SU-DHL-6 (cell line): Measurements from ENCODE around the gene HEATR1.
"Not testable (repeated sequence)": the region's sequence is repeated elsewhere in the genome, so short reads cannot be mapped to it uniquely, and the experiment has no call there.

ENCODE experiments used
- H2AFZ ChIP-seq: fragments of 200-600 bp; sonication (generic); 2 replicates; pipeline ENCODE4 v1.6.1; 2014; ENCODE audit warnings: low read depth, mild to moderate bottlenecking, moderate library complexity, mixed read lengths, antibody characterized with exemption, low read length; ENCODE audit not compliant: severe bottlenecking
- H3F3A ChIP-seq: fragments of 200-600 bp; shearing (Covaris generic); 2 replicates; pipeline ENCODE4 v1.6.0; 2016; ENCODE audit warnings: antibody characterized with exemption, mild to moderate bottlenecking; ENCODE audit not compliant: insufficient read depth
- H3K27ac ChIP-seq: fragments of 200-600 bp; sonication (generic); 2 replicates; pipeline ENCODE4 v1.5.1; 2016; ENCODE audit warnings: low read depth, mild to moderate bottlenecking, low read length, moderate library complexity, mixed read lengths
- H3K27me3 ChIP-seq: fragments of 200-600 bp; sonication (generic), shearing (Covaris generic); 2 replicates; pipeline ENCODE4 v1.6.0; 2014; ENCODE audit warnings: mild to moderate bottlenecking, low read length
- H3K36me3 ChIP-seq: fragments of 200-600 bp; sonication (generic); 2 replicates; pipeline ENCODE4 v1.6.1; 2014; ENCODE audit warnings: mild to moderate bottlenecking, low read length, mixed read lengths
- H3K4me2 ChIP-seq: fragments of 300-600, 200-600 bp; shearing (Covaris generic), sonication (generic); 2 replicates; pipeline ENCODE4 v1.6.0; 2014; ENCODE audit warnings: low read length, low read depth, mild to moderate bottlenecking; ENCODE audit not compliant: poor library complexity, severe bottlenecking
- H3K4me3 ChIP-seq: fragments of 200-600 bp; sonication (generic); 2 replicates; pipeline ENCODE4 v1.5.1; 2014; ENCODE audit warnings: antibody characterized with exemption, low read length, mild to moderate bottlenecking, mixed read lengths; ENCODE audit not compliant: insufficient read depth, poor library complexity, severe bottlenecking
- H3K79me2 ChIP-seq: fragments of 200-600 bp; sonication (generic); 2 replicates; pipeline ENCODE4 v1.6.1; 2014; ENCODE audit warnings: mild to moderate bottlenecking, low read length, moderate library complexity; ENCODE audit not compliant: insufficient read depth
- H3K9ac ChIP-seq: fragments of 200-600 bp; sonication (generic); 2 replicates; pipeline ENCODE4 v1.7.0; 2014; ENCODE audit warnings: mild to moderate bottlenecking, low read length
- H3K9me2 ChIP-seq: fragments of 200-600 bp; sonication (generic); replicated peaks from 2 replicates; pipeline ENCODE4 v1.6.1; 2014; ENCODE audit warnings: low read length; ENCODE audit not compliant: insufficient read depth
- H3K9me3 ChIP-seq: fragments of 200-600 bp; sonication (generic); 2 replicates; pipeline ENCODE4 v1.6.1; 2014; ENCODE audit warnings: low read length, mixed read lengths; ENCODE audit not compliant: insufficient read depth
- H4K20me1 ChIP-seq: fragments of 200-600 bp; sonication (generic); 2 replicates; pipeline ENCODE4 v1.6.1; 2014; ENCODE audit warnings: low read depth, mild to moderate bottlenecking, antibody characterized with exemption, low read length, moderate library complexity, mixed read lengths
- EZH2phosphoT487 ChIP-seq: fragments of 200-600 bp; sonication (generic), shearing (Covaris generic); conservative IDR thresholded peaks from 2 replicates; pipeline ENCODE4 v1.6.1; 2018; ENCODE audit warnings: mild to moderate bottlenecking, antibody characterized with exemption, low read length, moderate library complexity, mixed read lengths
- TF ChIP-seq, protein P1 (sequence below): fragments of 200-600 bp; sonication (generic); IDR thresholded peaks from one replicate; pipeline ENCODE4 v1.5.1; 2017; ENCODE audit warnings: antibody characterized with exemption, mild to moderate bottlenecking, low read length, moderate library complexity; ENCODE audit not compliant: insufficient read depth, poor library complexity, severe bottlenecking

Gene HEATR1

GRCh38 chr1:236589531-236589930, 14.8 kb downstream of the HEATR1 start:
- peaks cover 8% of the 10 kb centered on the region; the same call in 1 of the 2 replicates for H3F3A ChIP-seq
- H3K27ac ChIP-seq, result no peak overlapping the region
- H3K36me3 ChIP-seq, result peaks cover 88% of the 10 kb centered on the region
- H3K4me2 ChIP-seq, result no peak overlapping the region
- no peak overlapping the region for H3K9ac ChIP-seq
- H2AFZ ChIP-seq, result no peak overlapping the region
- TF ChIP-seq EZH2phosphoT487, result no peak
- TF ChIP-seq, protein P1, sequence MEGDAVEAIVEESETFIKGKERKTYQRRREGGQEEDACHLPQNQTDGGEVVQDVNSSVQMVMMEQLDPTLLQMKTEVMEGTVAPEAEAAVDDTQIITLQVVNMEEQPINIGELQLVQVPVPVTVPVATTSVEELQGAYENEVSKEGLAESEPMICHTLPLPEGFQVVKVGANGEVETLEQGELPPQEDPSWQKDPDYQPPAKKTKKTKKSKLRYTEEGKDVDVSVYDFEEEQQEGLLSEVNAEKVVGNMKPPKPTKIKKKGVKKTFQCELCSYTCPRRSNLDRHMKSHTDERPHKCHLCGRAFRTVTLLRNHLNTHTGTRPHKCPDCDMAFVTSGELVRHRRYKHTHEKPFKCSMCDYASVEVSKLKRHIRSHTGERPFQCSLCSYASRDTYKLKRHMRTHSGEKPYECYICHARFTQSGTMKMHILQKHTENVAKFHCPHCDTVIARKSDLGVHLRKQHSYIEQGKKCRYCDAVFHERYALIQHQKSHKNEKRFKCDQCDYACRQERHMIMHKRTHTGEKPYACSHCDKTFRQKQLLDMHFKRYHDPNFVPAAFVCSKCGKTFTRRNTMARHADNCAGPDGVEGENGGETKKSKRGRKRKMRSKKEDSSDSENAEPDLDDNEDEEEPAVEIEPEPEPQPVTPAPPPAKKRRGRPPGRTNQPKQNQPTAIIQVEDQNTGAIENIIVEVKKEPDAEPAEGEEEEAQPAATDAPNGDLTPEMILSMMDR, result no peak
- no peaks in the 10 kb centered on the region for H3K79me2 ChIP-seq
- no peaks in the 10 kb centered on the region for H3K27me3 ChIP-seq
- no peaks in the 10 kb centered on the region for H3K9me2 ChIP-seq
- H4K20me1 ChIP-seq, result no peaks in the 10 kb centered on the region
- H3K9me3 ChIP-seq, result no peaks in the 10 kb centered on the region
- no peak overlapping the region for H3K4me3 ChIP-seq

DNA sequence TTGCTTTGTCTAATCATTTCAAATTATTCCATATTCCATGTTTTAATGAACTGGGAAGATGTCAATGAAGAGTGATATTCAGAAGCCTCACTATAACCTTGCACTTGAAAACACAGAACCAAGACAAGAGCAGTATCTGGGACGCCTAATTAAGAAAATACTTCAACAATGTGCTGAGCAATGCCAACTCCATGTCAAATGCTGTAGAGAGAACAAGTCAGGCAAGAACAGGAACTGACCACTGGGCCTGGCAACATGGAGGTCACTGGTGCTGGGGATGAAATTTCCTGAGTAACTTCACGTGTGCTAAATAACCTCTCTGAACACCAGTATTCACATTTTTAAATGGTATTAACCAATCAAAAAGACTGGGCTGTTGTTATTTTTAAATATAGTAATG, 22.8 kb downstream of the HEATR1 start:
- no peak overlapping the region for H3K4me3 ChIP-seq
- H3K9me3 ChIP-seq, result no peaks in the 10 kb centered on the region
- no peaks in the 10 kb centered on the region for H3K9me2 ChIP-seq
- no peak overlapping the region for H3K9ac ChIP-seq
- no peaks in the 10 kb centered on the region for H4K20me1 ChIP-seq
- no peak for TF ChIP-seq EZH2phosphoT487
- TF ChIP-seq, protein P1, result no peak
- H3K27ac ChIP-seq, result no peak overlapping the region
- H3K4me2 ChIP-seq, result no peak overlapping the region
- no peaks in the 10 kb centered on the region for H3K27me3 ChIP-seq
- H3F3A ChIP-seq, result no peaks in the 10 kb centered on the region
- no peak overlapping the region for H2AFZ ChIP-seq
- no peaks in the 10 kb centered on the region for H3K79me2 ChIP-seq
- H3K36me3 ChIP-seq, result peaks cover 57% of the 10 kb centered on the region

DNA sequence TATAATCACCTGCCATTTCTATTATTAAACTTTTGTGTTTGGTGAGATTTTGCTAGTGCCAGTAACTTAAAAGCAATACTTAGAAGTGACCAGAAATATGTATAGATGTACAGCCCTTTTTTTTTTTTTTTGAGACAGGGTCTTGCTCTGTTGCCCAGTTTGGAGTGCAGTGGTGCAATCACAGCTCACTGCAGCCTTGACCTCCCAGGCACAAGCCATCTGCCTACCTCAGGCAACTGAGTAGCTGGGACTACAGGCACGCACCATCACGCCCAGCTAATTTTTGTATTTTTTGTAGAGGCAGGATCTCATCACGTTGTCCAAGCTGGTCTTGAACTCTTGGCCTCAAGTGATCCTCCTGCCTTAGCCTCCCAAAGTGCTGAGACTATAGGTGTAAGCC, 23.9 kb downstream of the HEATR1 start:
- not testable (repeated sequence) for H3K4me3 ChIP-seq, H3K4me2 ChIP-seq, H3K9ac ChIP-seq, H3K9me3 ChIP-seq, H3K27ac ChIP-seq, H3K27me3 ChIP-seq, H3F3A ChIP-seq, H4K20me1 ChIP-seq, H3K79me2 ChIP-seq, H2AFZ ChIP-seq, H3K9me2 ChIP-seq
- peaks cover 56% of the 10 kb centered on the region for H3K36me3 ChIP-seq

- H2AFZ ChIP-seq, result no peak overlapping the region
- no peak for TF ChIP-seq EZH2phosphoT487
- TF ChIP-seq, protein P1, result no peak
These were observed 25.7 kb downstream of the HEATR1 start for GRCh38 chr1:236578661-236579060.

DNA sequence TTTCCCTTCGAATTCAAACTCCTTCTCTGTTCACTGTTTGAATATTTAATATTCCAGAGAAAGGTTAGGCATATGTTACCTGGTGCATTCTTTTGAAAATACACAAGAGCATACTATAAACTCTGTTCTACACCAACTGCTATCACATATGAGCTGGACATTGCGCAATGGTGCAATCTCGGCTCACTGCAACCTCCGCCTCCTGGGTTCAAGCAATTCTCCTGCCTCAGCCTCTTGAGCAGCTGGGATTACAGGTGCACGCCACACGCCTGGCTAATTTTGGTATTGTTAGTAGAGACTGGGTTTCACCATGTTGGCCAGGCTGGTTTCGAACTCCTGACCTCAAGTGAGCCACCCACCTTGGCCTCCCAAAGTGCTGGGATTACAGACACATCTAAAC, 27.3 kb downstream of the HEATR1 start:
- H3K4me2 ChIP-seq, H3K27ac ChIP-seq, H4K20me1 ChIP-seq, H2AFZ ChIP-seq, H3K4me3 ChIP-seq, H3F3A ChIP-seq, H3K9me3 ChIP-seq, H3K9ac ChIP-seq, H3K9me2 ChIP-seq, H3K79me2 ChIP-seq, H3K27me3 ChIP-seq: not testable (repeated sequence)
- H3K36me3 ChIP-seq, result peaks cover 60% of the 10 kb centered on the region

More at GRCh38 chr1:236578661-236579060, 25.7 kb downstream of the HEATR1 start:
- Histone ChIP-seq H3K27me3 (no peaks in the 10 kb centered on the region), H3K9ac (no peak overlapping the region), H3F3A (no peaks in the 10 kb centered on the region), H3K9me2 (no peaks in the 10 kb centered on the region), H3K4me2 (no peak overlapping the region), H4K20me1 (no peaks in the 10 kb centered on the region), H3K79me2 (no peaks in the 10 kb centered on the region), H3K9me3 (no peaks in the 10 kb centered on the region), H3K36me3 (peaks cover 56% of the 10 kb centered on the region), H3K27ac (no peak overlapping the region), H3K4me3 (no peak overlapping the region)
